ENCODE results near the gene LNP1. TPM values are rescaled to one million over a fixed set of nuclear protein-coding genes. Genes with fewer than 3 reads are reported as not detected.

Gene LNP1
- total RNA-seq, 4 donors from 2014 or later: 1.8 to 3.7 (median 2.4) TPM

GRCh38 chr3:100429187-100429716 is 27.9 kb downstream of the LNP1 start:
- TF ChIP-seq POLR2AphosphoS5 (IDR thresholded peaks at IDR 0.05): no peak
- no peak for TF ChIP-seq POLR2A (IDR thresholded peaks at IDR 0.05; ENCODE audit: low read depth)
- no peak for TF ChIP-seq EP300 (IDR thresholded peaks at IDR 0.05)
- TF ChIP-seq CTCF (IDR thresholded peaks at IDR 0.05): no peak
- no peak overlapping the region for H3K4me3 ChIP-seq
- DNase-seq (ENCODE audit: extremely low spot score): no peak
- H3K4me1 ChIP-seq: no peaks in the 10 kb centered on the region
- H3K27ac ChIP-seq (replicated peaks in 1 of 4): no peak overlapping the region
- WGBS: 88% methylated on average over 2 of the region's 2 CpGs
- no peaks in the 10 kb centered on the region for H3K36me3 ChIP-seq
- no peaks in the 10 kb centered on the region for H3K9me3 ChIP-seq
- H3K27me3 ChIP-seq: no peaks in the 10 kb centered on the region
- intact Hi-C loops (cut with DNase I): no loop called here

GRCh38 chr3:100436951-100437350 is 35.6 kb downstream of the LNP1 start:
- Histone ChIP-seq H3K27ac (replicated peaks in 1 of 4) (no peak overlapping the region), H3K4me1 (no peaks in the 10 kb centered on the region), H3K27me3 (no peaks in the 10 kb centered on the region), H3K36me3 (no peaks in the 10 kb centered on the region), H3K9me3 (no peaks in the 10 kb centered on the region), H3K4me3 (no peak overlapping the region)
- DNase-seq (ENCODE audit: extremely low spot score): no peak
- 87% methylated on average over 2 of the region's 2 CpGs for WGBS
- intact Hi-C loops (cut with DNase I): no loop called here
- TF ChIP-seq POLR2A (IDR thresholded peaks at IDR 0.05; ENCODE audit: low read depth): no peak
- TF ChIP-seq EP300 (IDR thresholded peaks at IDR 0.05): no peak
- TF ChIP-seq CTCF (IDR thresholded peaks at IDR 0.05): no peak
- TF ChIP-seq POLR2AphosphoS5 (IDR thresholded peaks at IDR 0.05): no peak

- no peak for TF ChIP-seq CTCF (IDR thresholded peaks at IDR 0.05)
- TF ChIP-seq POLR2A (IDR thresholded peaks at IDR 0.05; ENCODE audit: low read depth): no peak
- no peak for TF ChIP-seq EP300 (IDR thresholded peaks at IDR 0.05)
- TF ChIP-seq POLR2AphosphoS5 (IDR thresholded peaks at IDR 0.05): no peak
- H3K27ac ChIP-seq (replicated peaks in 1 of 4): no peak overlapping the region
- H3K36me3 ChIP-seq: no peaks in the 10 kb centered on the region
- no peaks in the 10 kb centered on the region for H3K27me3 ChIP-seq
- intact Hi-C loops (cut with DNase I): no loop called here
- DNase-seq (ENCODE audit: extremely low spot score): no peak
- 91% methylated on average over 3 of the region's 3 CpGs for WGBS
- no peaks in the 10 kb centered on the region for H3K9me3 ChIP-seq
- no peaks in the 10 kb centered on the region for H3K4me1 ChIP-seq
- no peak overlapping the region for H3K4me3 ChIP-seq
Observed at GRCh38 chr3:100437721-100438622, 36.6 kb downstream of the LNP1 start.

GRCh38 chr3:100438623-100438974 is 37.3 kb downstream of the LNP1 start:
- Histone ChIP-seq H3K27me3 (no peaks in the 10 kb centered on the region), H3K4me3 (no peak overlapping the region), H3K4me1 (no peaks in the 10 kb centered on the region), H3K36me3 (no peaks in the 10 kb centered on the region), H3K9me3 (no peaks in the 10 kb centered on the region), H3K27ac (replicated peaks in 1 of 4) (no peak overlapping the region)
- TF ChIP-seq POLR2A (IDR thresholded peaks at IDR 0.05; ENCODE audit: low read depth) (no peak), EP300 (IDR thresholded peaks at IDR 0.05) (no peak), CTCF (IDR thresholded peaks at IDR 0.05) (no peak), POLR2AphosphoS5 (IDR thresholded peaks at IDR 0.05) (no peak)
- intact Hi-C loops (cut with DNase I): no loop called here
- no peak for DNase-seq (ENCODE audit: extremely low spot score)
- 92% methylated on average over 2 of the region's 2 CpGs for WGBS
